Measurements from ENCODE around the gene DEFB112.

DEFB112 gene

GRCh38 chr6:50056242-50056641, 6.5 kb upstream of the DEFB112 start:
- no peak for FAIRE-seq
- no peak for TF ChIP-seq POLR2A (IDR thresholded peaks at IDR 0.05; ENCODE audit: low read depth, low read length)

GRCh38 chr6:50047026-50047425, 2.7 kb downstream of the DEFB112 start:
- DNase-seq (ENCODE audit: insufficient read length, low spot score) (no peak), FAIRE-seq (no peak)
- no peak for TF ChIP-seq POLR2A (IDR thresholded peaks at IDR 0.05; ENCODE audit: low read depth, low read length)

More at GRCh38 chr6:50056242-50056641, 6.5 kb upstream of the DEFB112 start:
- DNase-seq (ENCODE audit: insufficient read length, low spot score), result no peak

- DNase-seq (ENCODE audit: insufficient read length, low spot score) (peak; percentile 19), FAIRE-seq (peak; percentile 97)
- TF ChIP-seq POLR2A (IDR thresholded peaks at IDR 0.05; ENCODE audit: low read depth, low read length), result no peak
Measured at GRCh38 chr6:50030777-50031562, 18.8 kb downstream of the DEFB112 start.

- DNase-seq (ENCODE audit: insufficient read length, low spot score), result no peak
- no peak for FAIRE-seq
- no peak for TF ChIP-seq POLR2A (IDR thresholded peaks at IDR 0.05; ENCODE audit: low read depth, low read length)
Measured at GRCh38 chr6:50030350-50030749, 19.4 kb downstream of the DEFB112 start.

DNA sequence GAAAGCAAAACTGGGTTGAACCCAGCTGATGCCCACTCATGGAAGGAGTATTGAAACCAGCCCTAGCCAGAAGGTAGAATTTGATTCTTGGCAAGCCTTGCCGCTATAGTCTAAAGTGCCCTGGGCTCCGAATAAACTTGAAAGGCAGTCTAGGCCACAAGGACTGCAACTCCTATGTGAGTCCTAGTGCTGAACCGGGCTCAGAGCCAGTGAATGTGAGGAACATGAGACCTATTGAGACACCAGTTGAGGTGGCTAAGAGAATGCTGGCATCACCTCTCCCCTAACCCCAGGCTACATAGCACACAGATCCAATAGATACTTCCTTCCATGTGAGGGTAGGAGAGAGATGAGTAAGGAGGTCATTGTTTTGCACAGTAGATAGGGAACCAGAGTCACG, 24.5 kb downstream of the DEFB112 start:
- DNase-seq (ENCODE audit: insufficient read length, low spot score), result no peak

GRCh38 chr6:50021894-50022293, 27.8 kb downstream of the DEFB112 start, which contains the start of gene DEFB110:
Gene DEFB110 (minus strand): TSS chr6:50021994. CDS start chr6:50021935, 59 bp downstream.
- FAIRE-seq (no peak), DNase-seq (ENCODE audit: insufficient read length, low spot score) (no peak)
- no peak for TF ChIP-seq POLR2A (IDR thresholded peaks at IDR 0.05; ENCODE audit: low read depth, low read length)

More for the DNA sequence above, 24.5 kb downstream of the DEFB112 start:
- TF ChIP-seq POLR2A (IDR thresholded peaks at IDR 0.05; ENCODE audit: low read depth, low read length), result no peak
- no peak for FAIRE-seq

DNA sequence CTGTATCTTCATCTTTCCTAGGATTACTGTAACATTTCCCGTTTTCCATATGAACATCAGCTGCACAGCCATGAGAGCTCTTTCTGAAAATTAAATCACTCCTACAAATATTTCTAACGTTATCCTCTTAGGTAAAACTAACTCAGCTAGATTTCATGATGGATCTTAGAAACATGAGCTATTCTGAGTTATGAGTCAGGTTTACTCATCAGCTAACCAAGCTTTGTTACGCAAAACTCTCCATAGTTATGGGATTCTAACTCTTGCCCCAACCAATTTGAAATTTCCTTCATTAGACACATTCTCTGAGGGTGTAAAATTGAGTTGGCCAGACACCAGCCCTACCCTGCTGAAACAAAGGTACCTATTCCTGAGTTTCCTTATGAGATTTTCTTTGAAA, 41.9 kb downstream of the DEFB112 start:
- FAIRE-seq, result peak; percentile 87
- TF ChIP-seq POLR2A (IDR thresholded peaks at IDR 0.05; ENCODE audit: low read depth, low read length), result no peak
- peak; percentile 1 for DNase-seq (ENCODE audit: insufficient read length, low spot score)

GRCh38 chr6:50003139-50003538, 46.6 kb downstream of the DEFB112 start:
- no peak for FAIRE-seq
- no peak for DNase-seq (ENCODE audit: insufficient read length, low spot score)
- TF ChIP-seq POLR2A (IDR thresholded peaks at IDR 0.05; ENCODE audit: low read depth, low read length), result no peak

GRCh38 chr6:49995278-49995677, 54.5 kb downstream of the DEFB112 start:
- no peak for TF ChIP-seq POLR2A (IDR thresholded peaks at IDR 0.05; ENCODE audit: low read depth, low read length)
- DNase-seq (ENCODE audit: insufficient read length, low spot score) (no peak), FAIRE-seq (no peak)
